HFFc6 (cell line): ENCODE results near the gene NOC4L. TPM values are rescaled to one million over a fixed set of nuclear protein-coding genes. Genes with fewer than 3 reads are reported as not detected.

Experiments
- DNase-seq: peaks from one replicate; pipeline ENCODE4 v3.0.0-alpha.2; 2018
- H3K27ac Mint-ChIP-seq: 2 replicates; pipeline ENCODE4 v1.8.0; 2020; ENCODE audit warnings: mild to moderate bottlenecking, mixed read lengths
- H3K27me3 Mint-ChIP-seq: 2 replicates; pipeline ENCODE4 v1.8.0; 2021; ENCODE audit warnings: mild to moderate bottlenecking, moderate library complexity, mixed read lengths; ENCODE audit not compliant: insufficient read depth
- H3K36me3 Mint-ChIP-seq: 2 replicates; pipeline ENCODE4 v1.8.0; 2021; ENCODE audit warnings: low read depth, mixed read lengths
- H3K4me1 Mint-ChIP-seq: 2 replicates; pipeline ENCODE4 v1.8.0; 2020; ENCODE audit warnings: low read depth, mixed read lengths
- H3K4me3 Mint-ChIP-seq: 2 replicates; pipeline ENCODE4 v1.8.0; 2020; ENCODE audit warnings: mild to moderate bottlenecking, moderate library complexity, mixed read lengths
- H3K9me3 Mint-ChIP-seq: 2 replicates; pipeline ENCODE4 v1.8.0; 2020; ENCODE audit warnings: mild to moderate bottlenecking, mixed read lengths
- CTCF ChIP-seq: fragments of 200-600 bp; sonication (generic); IDR thresholded peaks from 2 replicates; pipeline ENCODE4 v1.5.0; 2021; ENCODE audit warnings: antibody characterized with exemption, mild to moderate bottlenecking
- total RNA-seq, 6 experiments: library from RNA; stranded (reverse); fragmentation: NEBNext Ultra II Directional; extraction: Animal tissue kit (Norgen Biotek cat#: 25700); gene quantifications; 2 replicates in 1 of 6; 3 replicates in 5 of 6; pipeline ENCODE4 v1.2.3, GENCODE V29; 2021

The NOC4L gene
- total RNA-seq, 6 experiments from 2014 or later: 25.8 to 33.5 (median 31.3) TPM

DNA sequence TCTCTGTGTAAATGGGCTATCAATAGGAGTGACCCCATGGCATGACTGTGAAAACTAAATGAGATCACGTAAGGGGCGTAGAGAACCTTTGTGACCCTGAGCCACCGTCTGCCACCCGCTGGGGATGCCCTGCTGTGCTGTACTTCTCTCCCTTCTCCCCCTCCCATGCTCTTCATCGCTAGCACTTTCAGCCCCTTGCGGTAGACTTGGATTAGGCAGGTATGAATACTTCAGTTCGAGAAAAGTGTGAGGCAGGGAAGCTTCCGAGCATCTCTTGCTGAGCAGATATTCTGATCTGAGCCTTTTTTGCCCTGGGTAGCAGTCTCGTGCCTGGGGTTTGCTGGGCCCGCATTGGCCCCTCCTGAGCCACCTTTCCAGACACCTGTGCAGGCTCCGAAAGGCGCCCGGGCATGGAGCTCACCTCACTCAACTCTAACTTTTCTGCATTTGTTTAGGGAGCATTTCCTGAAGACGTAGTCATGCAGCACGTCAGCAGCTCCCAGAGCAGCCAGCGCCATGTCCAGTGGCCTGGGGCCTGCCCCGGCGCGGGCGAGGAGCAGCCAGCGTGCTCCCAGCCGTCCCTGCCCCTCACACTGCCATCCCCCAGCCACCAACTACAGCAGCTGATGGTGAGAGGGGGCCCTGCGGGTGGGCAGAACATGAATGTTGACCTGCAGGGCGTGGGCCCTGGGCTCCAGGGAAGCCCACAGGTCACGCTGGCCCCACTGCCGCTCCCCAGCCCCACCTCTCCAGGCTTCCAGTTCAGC, 40.5 kb upstream of the NOC4L start:
- Mint-ChIP-seq H3K4me3 (no peak overlapping the region), H3K36me3 (peaks cover 6% of the 10 kb centered on the region; the same call in 1 of the 2 replicates), H3K4me1 (peaks cover 13% of the 10 kb centered on the region), H3K27ac (no peak overlapping the region), H3K27me3 (no peaks in the 10 kb centered on the region; the same call in 1 of the 2 replicates), H3K9me3 (no peaks in the 10 kb centered on the region)
- no peak for DNase-seq
- TF ChIP-seq CTCF: no peak

GRCh38 chr12:132105467-132105866, 38.8 kb upstream of the NOC4L start:
- no peak for TF ChIP-seq CTCF
- Mint-ChIP-seq H3K9me3 (no peaks in the 10 kb centered on the region), H3K36me3 (peaks cover 11% of the 10 kb centered on the region; the same call in 1 of the 2 replicates), H3K4me1 (peaks cover 13% of the 10 kb centered on the region), H3K27ac (no peak overlapping the region), H3K27me3 (no peaks in the 10 kb centered on the region; the same call in 1 of the 2 replicates), H3K4me3 (no peak overlapping the region)
- DNase-seq: no peak

- Mint-ChIP-seq H3K4me3 (peak overlapping the region; percentile 61), H3K4me1 (peaks cover 13% of the 10 kb centered on the region), H3K36me3 (peaks cover 19% of the 10 kb centered on the region), H3K9me3 (no peaks in the 10 kb centered on the region), H3K27me3 (no peaks in the 10 kb centered on the region; the same call in 1 of the 2 replicates), H3K27ac (peak overlapping the region; percentile 68)
- peak; percentile 75 for DNase-seq
- TF ChIP-seq CTCF: no peak
Observed at GRCh38 chr12:132106921-132107320, 37.3 kb upstream of the NOC4L start.

GRCh38 chr12:132108211-132108832, 35.9 kb upstream of the NOC4L start:
- Mint-ChIP-seq H3K27me3 (no peaks in the 10 kb centered on the region; the same call in 1 of the 2 replicates), H3K4me3 (no peak overlapping the region), H3K36me3 (peaks cover 22% of the 10 kb centered on the region), H3K4me1 (peaks cover 13% of the 10 kb centered on the region), H3K27ac (no peak overlapping the region), H3K9me3 (no peaks in the 10 kb centered on the region)
- no peak for DNase-seq
- no peak for TF ChIP-seq CTCF

GRCh38 chr12:132109741-132110140, 34.5 kb upstream of the NOC4L start:
- no peak for TF ChIP-seq CTCF
- DNase-seq: no peak
- Mint-ChIP-seq H3K4me1 (peaks cover 13% of the 10 kb centered on the region), H3K36me3 (peaks cover 24% of the 10 kb centered on the region), H3K27ac (no peak overlapping the region; the same call in 1 of the 2 replicates), H3K4me3 (no peak overlapping the region), H3K27me3 (no peaks in the 10 kb centered on the region; the same call in 1 of the 2 replicates), H3K9me3 (no peaks in the 10 kb centered on the region)
